Fibroblast of skin of left biceps (primary cell): Measurements from ENCODE around the gene TRIM63.
"Not testable (repeated sequence)": the region's sequence is repeated elsewhere in the genome, so short reads cannot be mapped to it uniquely, and the experiment has no call there.

ENCODE experiments used
- DNase-seq, 2 experiments: peaks; one replicate each; pipeline ENCODE4 v3.0.0-alpha.2; 2013; ENCODE audit warnings: low read depth in 2 of 2

Gene TRIM63

GRCh38 chr1:26067432-26067911 lies at the start of gene TRIM63:
Gene TRIM63 (minus strand): TSS chr1:26067630. CDS start chr1:26067494, 136 bp downstream.
- no peak for DNase-seq

- DNase-seq, result no peak
Observed at GRCh38 chr1:26114165-26114927, 46.9 kb upstream of the TRIM63 start.

GRCh38 chr1:26112407-26112775 lies 45.0 kb upstream of the TRIM63 start:
- DNase-seq, result no peak

GRCh38 chr1:26111530-26112406 lies 44.3 kb upstream of the TRIM63 start, which contains the start of gene PDIK1L:
Gene PDIK1L (plus strand): TSS chr1:26111824. CDS start chr1:26114309, 2,485 bp downstream.
- DNase-seq, result peak; percentile 91 to 93

GRCh38 chr1:26110731-26111529 lies 43.5 kb upstream of the TRIM63 start:
- DNase-seq, result peak in 1 of 2 experiments; percentile 29

GRCh38 chr1:26109229-26110164 lies 42.1 kb upstream of the TRIM63 start:
- no peak for DNase-seq

GRCh38 chr1:26105226-26105548 lies 37.8 kb upstream of the TRIM63 start:
- DNase-seq, result not testable (repeated sequence)

GRCh38 chr1:26102526-26102925 lies 35.1 kb upstream of the TRIM63 start:
- DNase-seq, result no peak

- DNase-seq, result no peak
Observed at GRCh38 chr1:26102119-26102518, 34.7 kb upstream of the TRIM63 start.

GRCh38 chr1:26100204-26100603 lies 32.8 kb upstream of the TRIM63 start:
- DNase-seq, result not testable (repeated sequence)

- no peak for DNase-seq
Observed at GRCh38 chr1:26099780-26100179, 32.4 kb upstream of the TRIM63 start.

- DNase-seq, result no peak
Observed at GRCh38 chr1:26098602-26099001, 31.2 kb upstream of the TRIM63 start.

- DNase-seq, result peak; percentile 10 to 13
Observed at GRCh38 chr1:26097696-26098095, 30.3 kb upstream of the TRIM63 start.

- DNase-seq, result no peak
Observed at GRCh38 chr1:26096471-26096870, 29.0 kb upstream of the TRIM63 start.

- DNase-seq, result no peak
Observed at GRCh38 chr1:26094677-26095383, 27.4 kb upstream of the TRIM63 start.

- no peak for DNase-seq
Observed at GRCh38 chr1:26094076-26094669, 26.7 kb upstream of the TRIM63 start.

GRCh38 chr1:26093569-26093968 lies 26.1 kb upstream of the TRIM63 start:
- not testable (repeated sequence) for DNase-seq

GRCh38 chr1:26092422-26092821 lies 25.0 kb upstream of the TRIM63 start:
- DNase-seq, result no peak

GRCh38 chr1:26090893-26091292 lies 23.5 kb upstream of the TRIM63 start:
- no peak for DNase-seq

- no peak for DNase-seq
Observed at GRCh38 chr1:26089125-26089524, 21.7 kb upstream of the TRIM63 start.
